ENCODE results near the gene AQP1. TPM values are rescaled to one million over a fixed set of nuclear protein-coding genes. Genes with fewer than 3 reads are reported as not detected.

AQP1 gene
- total RNA-seq, 1 donor from 2014 or later, result 18.0 TPM

DNA sequence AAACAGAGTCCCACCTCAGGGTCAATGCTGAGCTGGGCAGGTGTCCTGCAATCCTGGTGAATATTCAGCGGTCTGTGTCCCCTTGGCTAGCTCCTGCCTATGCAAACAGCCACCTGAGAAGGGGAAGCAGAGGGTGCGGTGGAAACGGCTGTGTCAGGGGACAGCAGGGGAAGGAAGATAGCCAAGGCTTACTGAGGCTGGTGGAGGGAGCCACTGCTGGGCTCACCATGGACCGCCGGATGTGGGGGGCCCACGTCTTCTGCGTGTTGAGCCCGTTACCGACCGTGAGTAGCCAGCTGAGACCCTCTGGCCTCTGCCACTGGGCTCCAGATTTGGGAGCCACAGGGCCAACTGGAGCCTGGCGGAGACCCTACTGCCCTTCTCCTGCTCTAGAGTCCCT lies 52.2 kb downstream of the AQP1 start, which contains the start of gene GHRHR:
TSS of gene GHRHR (plus strand) at position 112 of the 400 bp plus-strand sequence. CDS start at position 228, 116 bp downstream.
- TF ChIP-seq, protein P1, sequence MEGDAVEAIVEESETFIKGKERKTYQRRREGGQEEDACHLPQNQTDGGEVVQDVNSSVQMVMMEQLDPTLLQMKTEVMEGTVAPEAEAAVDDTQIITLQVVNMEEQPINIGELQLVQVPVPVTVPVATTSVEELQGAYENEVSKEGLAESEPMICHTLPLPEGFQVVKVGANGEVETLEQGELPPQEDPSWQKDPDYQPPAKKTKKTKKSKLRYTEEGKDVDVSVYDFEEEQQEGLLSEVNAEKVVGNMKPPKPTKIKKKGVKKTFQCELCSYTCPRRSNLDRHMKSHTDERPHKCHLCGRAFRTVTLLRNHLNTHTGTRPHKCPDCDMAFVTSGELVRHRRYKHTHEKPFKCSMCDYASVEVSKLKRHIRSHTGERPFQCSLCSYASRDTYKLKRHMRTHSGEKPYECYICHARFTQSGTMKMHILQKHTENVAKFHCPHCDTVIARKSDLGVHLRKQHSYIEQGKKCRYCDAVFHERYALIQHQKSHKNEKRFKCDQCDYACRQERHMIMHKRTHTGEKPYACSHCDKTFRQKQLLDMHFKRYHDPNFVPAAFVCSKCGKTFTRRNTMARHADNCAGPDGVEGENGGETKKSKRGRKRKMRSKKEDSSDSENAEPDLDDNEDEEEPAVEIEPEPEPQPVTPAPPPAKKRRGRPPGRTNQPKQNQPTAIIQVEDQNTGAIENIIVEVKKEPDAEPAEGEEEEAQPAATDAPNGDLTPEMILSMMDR (IDR thresholded peaks at IDR 0.05), result no peak
- H3K27me3 Mint-ChIP-seq (ENCODE audit: low read depth), result peaks cover 64% of the 10 kb centered on the region
- no peak for DNase-seq (ENCODE audit: low spot score)
- H3K4me3 Mint-ChIP-seq (ENCODE audit: unreplicated experiment), result no peak within 1 kb of the TSS
- H3K36me3 Mint-ChIP-seq (ENCODE audit: low read depth), result no peaks in the 10 kb centered on the region
- no peaks in the 10 kb centered on the region for H3K4me1 Mint-ChIP-seq (ENCODE audit: low read depth)
- H3K27ac Mint-ChIP-seq (ENCODE audit: unreplicated experiment), result no peak within 1 kb of the TSS
- no peaks in the 10 kb centered on the region for H3K9me3 Mint-ChIP-seq (ENCODE audit: low read depth)

DNA sequence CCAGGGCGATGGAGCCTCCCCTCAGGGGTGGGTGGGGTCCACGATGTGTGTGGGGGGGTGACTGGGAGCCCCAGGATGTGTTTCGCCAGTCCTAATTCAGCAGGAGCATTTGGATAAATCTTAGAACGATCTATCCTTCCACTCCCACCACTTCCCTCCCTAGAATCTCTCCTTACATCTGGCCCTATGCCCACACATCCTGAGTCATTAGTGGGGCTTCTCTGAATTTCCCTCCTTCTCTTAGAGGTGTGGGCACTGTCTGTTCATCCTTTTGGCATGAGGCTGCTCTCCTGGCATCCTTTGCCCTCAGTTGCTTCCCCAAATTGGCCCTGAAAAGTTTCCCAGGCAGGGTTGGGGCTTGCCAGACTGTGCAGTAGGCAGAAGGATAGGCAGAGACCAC lies 53.7 kb downstream of the AQP1 start:
- Mint-ChIP-seq H3K27me3 (ENCODE audit: low read depth) (peaks cover 64% of the 10 kb centered on the region), H3K36me3 (ENCODE audit: low read depth) (no peaks in the 10 kb centered on the region), H3K27ac (ENCODE audit: unreplicated experiment) (no peak overlapping the region), H3K9me3 (ENCODE audit: low read depth) (no peaks in the 10 kb centered on the region), H3K4me1 (ENCODE audit: low read depth) (no peaks in the 10 kb centered on the region), H3K4me3 (ENCODE audit: unreplicated experiment) (no peak overlapping the region)
- no peak for DNase-seq (ENCODE audit: low spot score)
- TF ChIP-seq, protein P1 (IDR thresholded peaks at IDR 0.05), result no peak

DNA sequence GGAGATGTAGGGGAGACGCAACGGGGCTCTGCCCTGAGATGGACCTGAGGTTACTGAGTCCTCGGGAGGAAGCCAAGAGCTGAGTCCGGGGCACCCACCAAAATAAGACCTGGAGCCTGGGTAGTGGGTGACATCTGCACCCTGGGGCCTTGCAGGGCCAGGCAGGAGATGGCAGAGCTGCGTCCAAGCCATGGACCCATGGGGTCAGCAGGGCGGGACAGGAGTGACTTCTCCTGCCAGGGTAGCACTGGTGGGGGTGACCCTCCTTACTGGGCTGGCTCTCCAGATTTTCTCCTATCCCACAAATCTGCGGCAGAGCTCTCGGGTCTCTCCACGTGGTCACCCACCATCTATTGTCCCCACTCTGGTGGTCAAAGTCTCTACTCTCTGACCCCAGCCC lies 54.2 kb downstream of the AQP1 start:
- no peaks in the 10 kb centered on the region for H3K36me3 Mint-ChIP-seq (ENCODE audit: low read depth)
- H3K9me3 Mint-ChIP-seq (ENCODE audit: low read depth), result no peaks in the 10 kb centered on the region
- DNase-seq (ENCODE audit: low spot score), result no peak
- no peak overlapping the region for H3K27ac Mint-ChIP-seq (ENCODE audit: unreplicated experiment)
- no peaks in the 10 kb centered on the region for H3K4me1 Mint-ChIP-seq (ENCODE audit: low read depth)
- H3K27me3 Mint-ChIP-seq (ENCODE audit: low read depth), result peaks cover 66% of the 10 kb centered on the region
- TF ChIP-seq, protein P1 (IDR thresholded peaks at IDR 0.05), result no peak
- H3K4me3 Mint-ChIP-seq (ENCODE audit: unreplicated experiment), result no peak overlapping the region

DNA sequence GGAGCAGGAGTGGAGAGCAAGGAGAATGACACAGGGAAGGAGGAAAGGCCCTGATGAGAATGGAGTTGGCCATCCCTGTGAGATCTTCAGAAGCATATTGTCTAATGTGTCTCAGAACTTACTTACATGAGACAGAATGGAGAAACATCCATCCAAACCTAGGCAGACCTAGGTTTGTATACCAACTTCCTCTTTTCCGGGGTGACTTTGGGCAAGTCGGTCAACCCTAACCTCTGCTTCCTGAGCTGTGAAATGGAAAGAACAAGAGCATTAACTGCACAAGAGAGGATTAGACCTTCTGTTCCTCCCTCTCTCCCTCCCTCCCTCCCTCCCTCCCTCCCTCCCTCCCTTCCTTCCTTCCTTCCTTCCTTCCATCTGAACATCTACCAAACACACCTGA lies 56.6 kb downstream of the AQP1 start:
- no peaks in the 10 kb centered on the region for H3K4me1 Mint-ChIP-seq (ENCODE audit: low read depth)
- TF ChIP-seq, protein P1 (IDR thresholded peaks at IDR 0.05), result no peak
- no peak overlapping the region for H3K4me3 Mint-ChIP-seq (ENCODE audit: unreplicated experiment)
- no peak overlapping the region for H3K27ac Mint-ChIP-seq (ENCODE audit: unreplicated experiment)
- H3K9me3 Mint-ChIP-seq (ENCODE audit: low read depth), result no peaks in the 10 kb centered on the region
- H3K27me3 Mint-ChIP-seq (ENCODE audit: low read depth), result peaks cover 76% of the 10 kb centered on the region
- DNase-seq (ENCODE audit: low spot score), result no peak
- H3K36me3 Mint-ChIP-seq (ENCODE audit: low read depth), result no peaks in the 10 kb centered on the region

DNA sequence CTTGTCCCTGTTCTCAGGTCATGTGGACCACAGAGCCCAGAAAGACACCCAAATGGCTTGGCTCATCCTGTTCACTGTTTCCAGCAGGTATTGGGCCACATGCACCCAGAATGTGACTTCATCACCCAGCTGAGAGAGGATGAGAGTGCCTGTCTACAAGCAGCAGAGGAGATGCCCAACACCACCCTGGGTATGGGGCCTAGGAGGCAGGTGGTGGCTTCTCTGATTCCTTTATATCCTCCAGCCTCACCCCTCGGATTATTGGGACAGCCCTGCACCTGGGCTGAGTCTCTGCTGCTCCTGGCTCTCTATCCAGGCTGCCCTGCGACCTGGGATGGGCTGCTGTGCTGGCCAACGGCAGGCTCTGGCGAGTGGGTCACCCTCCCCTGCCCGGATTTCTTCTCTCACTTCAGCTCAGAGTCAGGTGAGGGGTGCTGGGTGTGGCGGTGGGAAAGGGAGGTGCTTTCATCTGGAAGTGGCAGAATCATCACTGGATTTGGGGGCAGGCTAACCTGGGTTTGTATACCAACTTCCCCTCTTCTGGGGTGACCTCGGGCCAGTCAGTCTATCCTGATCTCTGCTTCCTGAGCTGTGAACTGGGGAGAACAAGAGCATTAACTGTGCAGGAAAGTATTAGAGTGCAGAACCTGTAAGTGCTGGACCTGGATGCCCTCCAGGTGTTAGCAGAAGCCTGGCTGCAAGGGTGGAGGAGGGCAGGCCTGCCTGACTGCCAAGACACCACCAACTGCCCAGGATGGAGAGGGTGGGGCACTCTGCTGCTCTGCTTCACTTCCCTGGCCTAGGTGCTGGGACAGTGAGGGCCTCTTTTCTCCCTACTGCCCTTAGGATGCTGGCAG lies 57.3 kb downstream of the AQP1 start:
- no peaks in the 10 kb centered on the region for H3K36me3 Mint-ChIP-seq (ENCODE audit: low read depth)
- H3K27ac Mint-ChIP-seq (ENCODE audit: unreplicated experiment), result no peak overlapping the region

More for the DNA sequence above, 57.3 kb downstream of the AQP1 start:
- no peaks in the 10 kb centered on the region for H3K4me1 Mint-ChIP-seq (ENCODE audit: low read depth)
- no peak overlapping the region for H3K4me3 Mint-ChIP-seq (ENCODE audit: unreplicated experiment)
- DNase-seq (ENCODE audit: low spot score), result no peak
- TF ChIP-seq, protein P1 (IDR thresholded peaks at IDR 0.05), result no peak
- peaks cover 74% of the 10 kb centered on the region for H3K27me3 Mint-ChIP-seq (ENCODE audit: low read depth)
- no peaks in the 10 kb centered on the region for H3K9me3 Mint-ChIP-seq (ENCODE audit: low read depth)

Measured in chondrocyte (in vitro differentiated cells).